NCI-H2029 (cell line): Measurements from ENCODE around the gene PACS1.

Experiments used
- DNase-seq: peaks from one replicate; lab custom pipeline; 2025; lab: John Stamatoyannopoulos, UW

The PACS1 gene

GRCh38 chr11:66224226-66224855 is 154.3 kb downstream of the PACS1 start:
- no peak for DNase-seq

- DNase-seq: no peak
Observed at GRCh38 chr11:66225066-66225465, 155.0 kb downstream of the PACS1 start.

GRCh38 chr11:66226101-66226500 is 156.0 kb downstream of the PACS1 start:
- no peak for DNase-seq

GRCh38 chr11:66227700-66228099 is 157.6 kb downstream of the PACS1 start:
- no peak for DNase-seq

- no peak for DNase-seq
Observed at GRCh38 chr11:66228521-66228920, 158.4 kb downstream of the PACS1 start.

- DNase-seq: no peak
Observed at GRCh38 chr11:66230156-66230555, 160.1 kb downstream of the PACS1 start.

- no peak for DNase-seq
Observed at GRCh38 chr11:66230978-66231377, 160.9 kb downstream of the PACS1 start.

GRCh38 chr11:66231561-66231960 is 161.5 kb downstream of the PACS1 start:
- DNase-seq: no peak

GRCh38 chr11:66232769-66233168 is 162.7 kb downstream of the PACS1 start:
- no peak for DNase-seq

- no peak for DNase-seq
Observed at GRCh38 chr11:66233301-66233700, 163.2 kb downstream of the PACS1 start.

- no peak for DNase-seq
Observed at GRCh38 chr11:66235141-66235540, 165.1 kb downstream of the PACS1 start.

GRCh38 chr11:66237867-66238266 is 167.8 kb downstream of the PACS1 start:
- no peak for DNase-seq

- DNase-seq: no peak
Observed at GRCh38 chr11:66238786-66239413, 168.8 kb downstream of the PACS1 start.

GRCh38 chr11:66239511-66239910 is 169.4 kb downstream of the PACS1 start:
- no peak for DNase-seq

- DNase-seq: no peak
Observed at GRCh38 chr11:66239998-66240780, 170.1 kb downstream of the PACS1 start.

GRCh38 chr11:66240781-66241136 is 170.7 kb downstream of the PACS1 start:
- DNase-seq: no peak

GRCh38 chr11:66242095-66242765 is 172.2 kb downstream of the PACS1 start:
- no peak for DNase-seq

- no peak for DNase-seq
Observed at GRCh38 chr11:66243782-66244535, 173.9 kb downstream of the PACS1 start.

GRCh38 chr11:66247295-66247694 is 177.2 kb downstream of the PACS1 start:
- DNase-seq: no peak

- DNase-seq: no peak
Observed at GRCh38 chr11:66247801-66248200, 177.7 kb downstream of the PACS1 start.

- no peak for DNase-seq
Observed at GRCh38 chr11:66248903-66249302, 178.8 kb downstream of the PACS1 start.

- DNase-seq: no peak
Observed at GRCh38 chr11:66251809-66252208, 181.7 kb downstream of the PACS1 start.
